ENCODE data around the gene FNDC8.

- no peak for TF ChIP-seq CTCF (IDR thresholded peaks at IDR 0.05; ENCODE audit: insufficient read depth, low read length)
- no peak for TF ChIP-seq SPI1 (IDR thresholded peaks at IDR 0.05; ENCODE audit: borderline replicate concordance, low read depth)
- TF ChIP-seq POLR2AphosphoS5 (IDR thresholded peaks at IDR 0.05; ENCODE audit: low read depth), result no peak
- no peak for TF ChIP-seq REST (IDR thresholded peaks at IDR 0.05; ENCODE audit: insufficient replicate concordance, low read depth)
- no peak for TF ChIP-seq GABPA (IDR thresholded peaks at IDR 0.05; ENCODE audit: low read depth)
Observed at GRCh38 chr17:35104844-35105450, 16.5 kb upstream of the FNDC8 start.

All from HL-60 (cell line).